Measurements from ENCODE around the gene PCDH15. TPM values are rescaled to one million over a fixed set of nuclear protein-coding genes. Genes with fewer than 3 reads are reported as not detected.
A peak's percentile ranks its signal among the peaks of the same experiment; 100 is the strongest.

Gene PCDH15
- total and polyA plus RNA-seq, 2 of the 4 experiments (the other 2 are of a cell fraction): not detected

GRCh38 chr10:54402576-54402975 is 398.5 kb downstream of the PCDH15 start:
- ChIA-PET CTCF (no interaction called here), POLR2A (ENCODE audit: unreplicated experiment) (no interaction called here)
- Histone ChIP-seq H3K36me3 (ENCODE audit: control insufficient read depth, insufficient read depth, low read length) (no peaks in the 10 kb centered on the region), H4K91ac (ENCODE audit: insufficient read depth, low read depth, low read length) (no peak overlapping the region), H4K20me1 (ENCODE audit: insufficient read depth, low read length) (no peaks in the 10 kb centered on the region), H4K5ac (ENCODE audit: low read depth, low read length) (no peak overlapping the region), H2BK15ac (ENCODE audit: low read depth, low read length) (no peak overlapping the region), H2AK5ac (ENCODE audit: low read depth, low read length) (no peak overlapping the region), H3K9ac (ENCODE audit: low read depth, low read length) (no peak overlapping the region), H3K27ac (ENCODE audit: insufficient read depth, low read length) (no peak overlapping the region), H3K4ac (ENCODE audit: low read depth, low read length) (no peak overlapping the region), H3K4me3 (ENCODE audit: insufficient read depth, low read depth, low read length) (no peak overlapping the region), H3K9me3 (ENCODE audit: control insufficient read depth, insufficient read depth, low read length) (no peaks in the 10 kb centered on the region), H3K4me2 (ENCODE audit: low read depth, low read length) (no peak overlapping the region), H3K14ac (replicated peaks; ENCODE audit: low read depth, low read length) (no peak overlapping the region), H2BK5ac (ENCODE audit: low read depth, low read length, poor library complexity, severe bottlenecking) (no peak overlapping the region), H3K79me1 (ENCODE audit: low read depth in 1 of 2, low read length in 2 of 2) (no peaks in the 10 kb centered on the region), H3K9me1 (ENCODE audit: insufficient read depth, low read length) (no peaks in the 10 kb centered on the region), H4K8ac (ENCODE audit: low read depth in 2 of 2, low read length in 2 of 2) (no peak overlapping the region), H2BK120ac (ENCODE audit: low read depth, low read length) (no peak overlapping the region), H3K23ac (ENCODE audit: low read depth, low read length) (no peak overlapping the region), H3K4me1 (ENCODE audit: control insufficient read depth, insufficient read depth, low read length) (no peaks in the 10 kb centered on the region), H2AK9ac (replicated peaks; ENCODE audit: low read depth, low read length, poor library complexity) (no peak overlapping the region), H3K56ac (ENCODE audit: extremely low read depth, insufficient read depth, low read length) (no peak overlapping the region), H2AFZ (replicated peaks; ENCODE audit: low read length, poor library complexity) (no peak overlapping the region), H2BK20ac (ENCODE audit: low read depth, low read length) (no peak overlapping the region), H3K27me3 (ENCODE audit: control insufficient read depth, insufficient read depth, low read length) (no peaks in the 10 kb centered on the region), H3K18ac (ENCODE audit: low read depth, low read length) (no peak overlapping the region)
- in situ Hi-C loops (cut with MboI; ENCODE audit: low sequenced_read_pairs) (no loop called here), intact Hi-C loops (cut with micrococcal nuclease) (no loop called here), dilution Hi-C loops (cut with HindIII; ENCODE audit: low sequenced_read_pairs, unreplicated experiment) (no loop called here)
- BruUV-seq (replicated peaks): no TSS peak
- ATAC-seq (ENCODE audit: low read depth): no peak
- peak; percentile 7 for DNase-seq
- WGBS, 2 experiments (ENCODE audit: extremely low coverage in 2 of 2, insufficient read length in 1 of 2): no CpG with 5 or more reads among the region's 1 CpG
- TF ChIP-seq RFX5 (IDR thresholded peaks at IDR 0.05; ENCODE audit: low read depth, low read length): no peak
- TF ChIP-seq POLR2A (IDR thresholded peaks at IDR 0.05; ENCODE audit: low read depth, low read length): no peak
- TF ChIP-seq RAD21 (IDR thresholded peaks at IDR 0.05; ENCODE audit: low read length): peak; percentile 31
- TF ChIP-seq CTCF (conservative IDR thresholded peaks at IDR 0.05; ENCODE audit: low read depth, low read length): peak; percentile 34

Data from IMR-90 (cell line).